Epithelial cell of esophagus (primary cell): ENCODE measurements around the gene TLE5.

Experiments used
- DNase-seq: peaks from one replicate; pipeline ENCODE4 v3.0.0; 2010; ENCODE audit warnings: low read depth
- H3K4me3 ChIP-seq: 2 replicates; pipeline ENCODE4 v1.5.1; 2011; ENCODE audit warnings: mild to moderate bottlenecking, low read length, control low read depth
- TF ChIP-seq, protein P1 (sequence below): IDR thresholded peaks from 2 replicates; pipeline ENCODE4 v1.5.1; 2011; ENCODE audit warnings: low read depth, mild to moderate bottlenecking, low read length, control low read depth, inconsistent platforms; ENCODE audit not compliant: insufficient read depth; ENCODE audit errors: missing control alignments

Gene TLE5

DNA sequence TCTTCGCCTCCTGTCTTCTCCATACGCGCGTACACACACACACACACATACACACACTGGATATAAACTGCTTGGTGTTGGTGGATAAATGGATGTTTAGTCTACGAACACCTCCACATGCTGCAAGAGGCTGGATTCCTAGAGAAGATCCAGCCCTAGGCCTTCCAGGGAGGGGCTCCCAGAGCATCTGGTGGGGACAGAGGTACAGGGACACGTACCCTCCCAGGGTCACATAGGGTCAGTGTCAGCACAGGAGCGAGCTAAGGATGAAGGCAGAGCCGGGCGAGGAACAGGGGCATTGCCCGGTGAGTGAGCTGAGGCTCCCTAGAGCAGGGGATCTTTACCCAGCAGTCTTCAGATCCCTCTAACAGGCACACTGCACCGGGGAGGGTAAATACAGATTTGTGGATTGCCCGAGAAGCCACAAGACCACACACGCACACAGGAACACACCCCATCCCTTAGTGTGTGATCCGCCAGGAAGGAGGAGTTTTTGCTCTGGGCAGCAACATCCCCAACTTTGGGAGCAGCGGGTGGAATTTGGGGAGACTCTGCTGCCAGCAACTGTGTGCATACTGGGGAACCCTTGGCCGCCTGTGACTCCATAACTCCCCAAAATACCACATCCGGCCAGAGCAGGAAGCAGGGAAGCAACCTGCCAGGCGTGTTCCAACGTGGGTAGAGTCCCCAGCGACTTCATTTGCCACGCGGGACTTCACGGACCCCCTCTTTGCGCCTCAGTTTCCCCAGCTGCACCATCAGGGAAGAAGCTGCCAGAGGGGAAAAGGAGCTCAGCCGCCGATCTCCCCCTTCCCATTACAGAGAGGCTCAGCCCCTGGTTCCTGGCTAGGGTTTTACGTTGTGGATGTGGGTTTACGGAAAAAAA lies 27.4 kb downstream of the TLE5 start:
- H3K4me3 ChIP-seq, result peak overlapping the region; percentile 65
- DNase-seq, result peak; percentile 41
- TF ChIP-seq, protein P1, sequence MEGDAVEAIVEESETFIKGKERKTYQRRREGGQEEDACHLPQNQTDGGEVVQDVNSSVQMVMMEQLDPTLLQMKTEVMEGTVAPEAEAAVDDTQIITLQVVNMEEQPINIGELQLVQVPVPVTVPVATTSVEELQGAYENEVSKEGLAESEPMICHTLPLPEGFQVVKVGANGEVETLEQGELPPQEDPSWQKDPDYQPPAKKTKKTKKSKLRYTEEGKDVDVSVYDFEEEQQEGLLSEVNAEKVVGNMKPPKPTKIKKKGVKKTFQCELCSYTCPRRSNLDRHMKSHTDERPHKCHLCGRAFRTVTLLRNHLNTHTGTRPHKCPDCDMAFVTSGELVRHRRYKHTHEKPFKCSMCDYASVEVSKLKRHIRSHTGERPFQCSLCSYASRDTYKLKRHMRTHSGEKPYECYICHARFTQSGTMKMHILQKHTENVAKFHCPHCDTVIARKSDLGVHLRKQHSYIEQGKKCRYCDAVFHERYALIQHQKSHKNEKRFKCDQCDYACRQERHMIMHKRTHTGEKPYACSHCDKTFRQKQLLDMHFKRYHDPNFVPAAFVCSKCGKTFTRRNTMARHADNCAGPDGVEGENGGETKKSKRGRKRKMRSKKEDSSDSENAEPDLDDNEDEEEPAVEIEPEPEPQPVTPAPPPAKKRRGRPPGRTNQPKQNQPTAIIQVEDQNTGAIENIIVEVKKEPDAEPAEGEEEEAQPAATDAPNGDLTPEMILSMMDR, result no peak

DNA sequence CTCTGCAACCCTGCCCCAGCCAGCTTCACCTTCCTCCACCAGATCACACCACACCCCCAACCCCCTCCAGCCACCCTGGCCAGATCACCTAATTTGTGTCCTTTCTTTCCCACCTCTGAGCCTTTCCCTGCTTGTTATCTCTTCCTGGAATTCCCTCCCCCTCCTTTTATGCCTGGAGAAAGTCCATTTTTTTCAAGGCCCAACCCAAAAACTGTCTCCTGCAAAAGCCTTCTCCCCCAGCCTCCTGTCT lies 28.0 kb downstream of the TLE5 start:
- no peak for DNase-seq
- H3K4me3 ChIP-seq, result no peak overlapping the region
- TF ChIP-seq, protein P1, result no peak

DNA sequence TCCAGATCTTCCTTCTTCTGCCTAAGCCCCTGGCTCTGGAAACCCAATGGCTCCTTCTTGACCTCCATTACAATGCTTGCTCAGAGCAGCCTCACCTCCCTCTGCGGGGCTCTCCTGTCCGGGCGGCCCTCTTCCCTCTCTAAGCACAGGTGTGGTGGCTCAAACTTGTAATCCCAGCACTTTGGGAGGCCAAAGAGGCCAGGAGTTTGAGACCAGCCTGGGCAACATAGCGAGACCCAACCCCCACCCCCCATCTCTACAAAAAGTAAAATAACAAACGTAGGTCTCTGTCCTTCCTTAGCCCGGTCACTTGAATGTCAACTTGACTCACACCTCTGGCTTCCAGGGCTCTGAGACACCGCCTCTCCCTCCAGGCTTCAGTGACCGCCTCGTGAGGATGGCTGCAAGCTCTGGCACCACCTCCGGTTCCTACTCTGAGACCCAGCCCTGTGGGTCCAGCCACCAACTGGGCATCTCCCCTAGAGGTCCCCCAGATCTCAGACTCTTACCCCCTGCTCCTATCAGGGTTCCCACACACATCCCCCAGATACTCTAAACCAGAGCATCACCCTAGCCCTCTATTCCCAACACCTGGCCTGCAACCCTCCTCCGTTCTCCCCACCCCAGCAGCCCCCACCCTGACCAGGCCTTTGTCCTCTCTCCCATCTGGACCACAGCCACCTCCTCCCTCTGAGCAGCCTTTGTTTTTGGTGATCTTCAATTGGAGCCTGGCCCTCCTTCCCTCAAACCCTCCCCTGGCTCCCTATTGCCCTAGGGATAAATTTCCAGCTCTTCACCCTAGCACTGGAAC lies 28.5 kb downstream of the TLE5 start:
- TF ChIP-seq, protein P1, result no peak
- no peak for DNase-seq
- H3K4me3 ChIP-seq, result no peak overlapping the region

DNA sequence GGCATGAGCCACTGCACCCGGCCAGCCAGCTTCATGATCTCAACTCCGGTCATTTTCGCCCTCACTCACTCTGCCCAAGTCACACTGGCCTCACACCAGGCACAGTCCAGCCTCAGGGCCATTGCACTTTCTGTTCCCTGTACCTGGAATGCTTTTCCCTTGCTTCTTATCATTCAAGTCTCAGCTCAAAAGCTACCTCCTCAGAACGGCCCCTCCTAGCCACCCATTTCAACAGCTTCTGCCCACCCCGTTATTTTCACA lies 30.8 kb downstream of the TLE5 start:
- no peak overlapping the region for H3K4me3 ChIP-seq
- TF ChIP-seq, protein P1, result no peak
- DNase-seq, result no peak

DNA sequence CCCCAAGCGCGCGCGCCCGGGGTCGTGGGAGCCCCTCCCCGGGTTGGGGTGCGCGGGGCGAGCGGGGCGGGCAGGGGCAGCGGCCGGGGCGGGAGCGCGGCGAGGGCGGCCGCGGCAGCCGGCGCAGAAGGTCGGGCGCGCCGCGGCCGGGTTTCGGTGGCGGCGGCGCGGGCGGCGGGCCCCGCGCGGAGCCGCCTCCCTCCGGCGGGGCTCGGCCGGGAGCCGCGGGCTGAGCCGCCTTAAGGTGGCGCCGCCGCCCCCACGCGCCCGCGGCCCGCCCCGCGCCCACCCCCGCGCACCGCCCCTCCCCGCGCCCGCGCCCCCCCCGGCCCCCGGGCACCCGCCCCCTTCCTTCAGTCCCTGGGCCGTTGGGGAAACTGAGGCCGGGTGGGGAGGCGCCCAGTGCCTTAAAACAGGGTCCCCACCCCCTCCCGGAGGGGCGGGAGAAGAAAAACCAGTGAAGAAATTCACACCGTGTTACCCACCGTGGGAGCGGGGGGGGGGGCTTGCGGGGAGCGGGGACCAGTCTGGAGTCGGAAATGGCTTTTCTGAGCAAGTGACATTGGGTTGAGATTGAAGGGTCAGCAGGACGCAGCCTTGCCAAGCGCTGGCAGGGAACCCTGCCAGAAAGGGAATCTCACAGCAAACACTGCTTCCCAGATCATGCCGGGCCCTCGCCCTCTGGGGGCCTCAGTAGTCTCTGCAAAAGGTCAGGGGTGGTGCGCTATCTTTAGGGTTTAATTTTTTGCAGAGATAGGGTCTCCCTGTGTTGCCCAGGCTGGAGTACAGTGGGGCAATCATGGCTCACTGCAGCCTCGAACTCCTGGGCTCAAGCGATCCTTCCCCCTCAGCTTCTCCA lies 33.0 kb downstream of the TLE5 start, which contains the start of gene TLE2:
TSS of gene TLE2 (minus strand) at position 216 of the 859 bp plus-strand sequence. CDS start 376 bp downstream, outside the sequence.
- DNase-seq, result no peak
- H3K4me3 ChIP-seq, result peak within 1 kb of the TSS; percentile 39

More for the DNA sequence above, 33.0 kb downstream of the TLE5 start, which contains the start of gene TLE2:
- TF ChIP-seq, protein P1, result no peak
